Bronchial epithelial cell (primary cell): ENCODE data around the gene MPHOSPH9. TPM values are rescaled to one million over a fixed set of nuclear protein-coding genes. Genes with fewer than 3 reads are reported as not detected.

Experiments used
- DNase-seq: peaks from one replicate; pipeline ENCODE4 v3.0.0-alpha.2; 2010; ENCODE audit warnings: low read depth
- FAIRE-seq: peaks from 2 replicates; lab custom pipeline; 2011; peaks lifted over from hg19 to GRCh38; lab: Jason Lieb, UNC
- H3K27me3 ChIP-seq: 2 replicates; pipeline ENCODE4 v1.5.1; 2011; ENCODE audit warnings: low read length; ENCODE audit not compliant: control insufficient read depth, insufficient read depth
- H3K36me3 ChIP-seq: 2 replicates; pipeline ENCODE4 v1.5.1; 2011; ENCODE audit warnings: low read length; ENCODE audit not compliant: control insufficient read depth, insufficient read depth
- H3K4me3 ChIP-seq: 2 replicates; pipeline ENCODE4 v1.5.1; 2011; ENCODE audit warnings: mild to moderate bottlenecking, low read depth, low read length, control low read depth
- total RNA-seq: library from RNA; depleted of rRNA; stranded (reverse); fragments of >200 nt; gene quantifications from 2 replicates; pipeline ENCODE4 v1.2.1, GENCODE V29; 2014
- TF ChIP-seq, protein P1 (sequence below): IDR thresholded peaks from 2 replicates; pipeline ENCODE4 v1.5.1; 2011; ENCODE audit warnings: mild to moderate bottlenecking, moderate library complexity, low read length, control low read depth, inconsistent platforms; ENCODE audit not compliant: insufficient read depth, severe bottlenecking

The MPHOSPH9 gene
- total RNA-seq, 1 donor from 2014 or later = 17.6 TPM

DNA sequence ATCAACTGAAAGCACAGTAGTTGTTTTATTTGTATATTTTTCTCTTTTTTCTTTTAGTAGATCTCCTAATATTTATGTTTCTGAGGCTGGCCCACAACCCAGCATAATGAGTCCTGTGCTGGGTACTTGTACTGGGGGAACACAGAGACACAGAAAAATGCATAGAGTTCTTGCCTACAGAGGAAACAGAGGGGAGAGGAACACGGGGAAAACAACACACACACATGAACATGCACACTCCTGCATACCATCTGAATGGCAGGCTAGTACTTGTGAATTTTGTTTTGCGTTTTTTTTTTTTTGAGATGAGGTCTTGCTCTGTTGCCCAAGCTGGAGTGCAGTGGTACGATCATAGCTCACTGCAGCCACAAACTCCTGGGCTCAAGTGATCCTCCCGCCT lies 103.3 kb downstream of the MPHOSPH9 start:
- H3K36me3 ChIP-seq = no peaks in the 10 kb centered on the region
- DNase-seq (peak; percentile 46), FAIRE-seq (no peak)
- H3K4me3 ChIP-seq = no peak overlapping the region
- no peaks in the 10 kb centered on the region for H3K27me3 ChIP-seq
- TF ChIP-seq, protein P1, sequence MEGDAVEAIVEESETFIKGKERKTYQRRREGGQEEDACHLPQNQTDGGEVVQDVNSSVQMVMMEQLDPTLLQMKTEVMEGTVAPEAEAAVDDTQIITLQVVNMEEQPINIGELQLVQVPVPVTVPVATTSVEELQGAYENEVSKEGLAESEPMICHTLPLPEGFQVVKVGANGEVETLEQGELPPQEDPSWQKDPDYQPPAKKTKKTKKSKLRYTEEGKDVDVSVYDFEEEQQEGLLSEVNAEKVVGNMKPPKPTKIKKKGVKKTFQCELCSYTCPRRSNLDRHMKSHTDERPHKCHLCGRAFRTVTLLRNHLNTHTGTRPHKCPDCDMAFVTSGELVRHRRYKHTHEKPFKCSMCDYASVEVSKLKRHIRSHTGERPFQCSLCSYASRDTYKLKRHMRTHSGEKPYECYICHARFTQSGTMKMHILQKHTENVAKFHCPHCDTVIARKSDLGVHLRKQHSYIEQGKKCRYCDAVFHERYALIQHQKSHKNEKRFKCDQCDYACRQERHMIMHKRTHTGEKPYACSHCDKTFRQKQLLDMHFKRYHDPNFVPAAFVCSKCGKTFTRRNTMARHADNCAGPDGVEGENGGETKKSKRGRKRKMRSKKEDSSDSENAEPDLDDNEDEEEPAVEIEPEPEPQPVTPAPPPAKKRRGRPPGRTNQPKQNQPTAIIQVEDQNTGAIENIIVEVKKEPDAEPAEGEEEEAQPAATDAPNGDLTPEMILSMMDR = no peak

DNA sequence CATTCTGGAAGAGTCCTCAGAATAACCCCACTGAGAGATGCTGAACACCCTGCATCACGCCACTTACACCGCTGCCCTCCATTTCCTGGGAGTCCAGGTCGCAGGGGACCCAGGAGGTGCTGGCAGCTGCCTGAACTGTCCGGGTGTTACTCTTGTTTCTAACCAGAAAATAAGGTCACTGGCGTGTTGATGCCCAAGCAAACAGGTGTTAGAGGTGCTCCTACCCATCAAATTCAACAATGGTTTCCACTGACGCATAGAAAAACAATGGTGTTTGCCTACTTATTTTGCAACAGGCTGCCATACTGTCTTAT lies 105.8 kb downstream of the MPHOSPH9 start:
- TF ChIP-seq, protein P1 = no peak
- no peak overlapping the region for H3K4me3 ChIP-seq
- no peaks in the 10 kb centered on the region for H3K36me3 ChIP-seq
- DNase-seq = no peak
- no peaks in the 10 kb centered on the region for H3K27me3 ChIP-seq
- FAIRE-seq = no peak

DNA sequence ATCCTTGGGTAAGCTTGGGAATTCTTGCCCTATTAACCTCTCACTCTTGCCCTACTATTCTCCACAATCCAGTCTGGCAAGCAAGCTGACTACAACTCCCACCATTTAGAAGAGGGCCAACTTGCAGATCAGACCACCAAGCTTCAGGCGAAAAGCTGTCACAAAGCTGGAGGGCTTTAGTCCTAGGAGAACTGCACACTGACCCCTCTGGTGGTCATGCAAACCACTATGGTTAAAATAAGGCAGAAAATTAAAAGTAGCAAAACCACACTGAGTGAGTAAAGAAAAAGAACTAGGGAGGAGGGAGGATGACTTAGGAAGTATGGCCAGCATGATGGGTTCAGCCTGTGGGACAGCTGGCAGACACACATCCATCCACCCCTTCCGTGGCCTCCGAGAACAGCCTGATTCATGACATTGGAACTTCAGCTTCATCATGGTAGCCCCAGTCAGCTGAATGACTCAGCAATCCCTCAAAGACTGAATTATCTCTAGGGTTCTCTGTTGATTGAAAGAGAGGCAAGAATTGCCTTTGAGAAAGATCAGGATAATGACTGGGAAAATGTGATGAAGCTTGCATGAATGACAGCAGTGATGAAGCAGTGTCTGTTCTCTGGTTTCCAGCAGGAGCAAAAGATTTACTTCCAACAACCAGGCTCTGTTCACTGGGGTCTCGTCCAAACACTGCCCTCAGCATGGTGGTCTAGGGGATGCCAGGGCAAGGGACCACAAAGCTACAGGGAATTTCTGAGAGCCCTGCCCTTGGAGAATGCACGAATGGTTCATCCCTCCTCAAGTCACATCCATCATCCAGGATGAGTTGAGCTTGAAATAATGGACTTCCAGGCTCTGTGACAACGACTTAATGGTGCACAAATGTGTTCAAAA lies 106.4 kb downstream of the MPHOSPH9 start:
- H3K4me3 ChIP-seq = no peak overlapping the region
- FAIRE-seq (no peak), DNase-seq (peak; percentile 95)
- H3K36me3 ChIP-seq = no peaks in the 10 kb centered on the region
- TF ChIP-seq, protein P1 = no peak
- no peaks in the 10 kb centered on the region for H3K27me3 ChIP-seq

DNA sequence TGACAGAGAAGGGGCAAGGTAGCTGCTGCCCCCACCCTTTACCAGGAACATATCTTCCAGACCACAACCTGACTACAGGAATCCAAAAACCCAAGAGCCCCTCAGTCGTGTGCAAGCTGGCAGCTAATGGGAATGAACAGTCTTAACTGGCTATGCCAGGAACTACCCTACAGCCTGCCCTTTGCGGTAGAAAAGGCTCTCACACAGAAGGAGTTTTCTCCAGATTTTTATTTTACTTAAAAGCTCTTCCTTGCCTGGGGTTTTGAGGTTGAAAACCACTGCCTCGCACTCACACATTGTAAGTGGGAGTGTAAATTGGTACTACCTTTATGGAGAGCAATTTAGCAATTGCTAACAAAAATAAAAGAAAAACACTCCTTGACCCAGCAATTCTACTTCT lies 110.3 kb downstream of the MPHOSPH9 start:
- no peaks in the 10 kb centered on the region for H3K36me3 ChIP-seq
- no peak for DNase-seq
- H3K27me3 ChIP-seq = no peaks in the 10 kb centered on the region
- TF ChIP-seq, protein P1 = no peak
- no peak for FAIRE-seq
- no peak overlapping the region for H3K4me3 ChIP-seq

DNA sequence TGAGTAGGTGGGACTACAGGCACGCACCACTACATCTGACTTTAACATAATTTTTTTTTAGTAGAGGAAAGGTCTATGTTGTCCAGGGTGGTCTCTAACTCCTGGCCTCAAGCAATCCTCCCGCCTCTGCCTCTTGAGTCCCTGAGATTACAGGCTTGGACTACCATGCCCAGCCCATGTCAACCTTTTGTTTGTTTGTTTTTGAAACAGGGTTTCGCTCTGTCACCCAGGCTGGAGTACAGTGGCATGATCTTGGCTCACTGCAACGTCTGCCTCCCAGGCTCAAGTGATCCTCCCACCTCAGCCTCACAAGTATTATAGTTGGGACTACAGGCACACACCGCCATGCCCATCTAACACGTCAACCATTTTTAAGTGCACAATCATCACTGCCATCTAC lies 111.3 kb downstream of the MPHOSPH9 start:
- no peak for FAIRE-seq
- H3K27me3 ChIP-seq = no peaks in the 10 kb centered on the region

More for the DNA sequence above, 111.3 kb downstream of the MPHOSPH9 start:
- TF ChIP-seq, protein P1 = no peak
- no peak for DNase-seq
- H3K36me3 ChIP-seq = no peaks in the 10 kb centered on the region
- H3K4me3 ChIP-seq = no peak overlapping the region
